ENCODE measurements around the gene FBXW12.
A peak's percentile ranks its signal among the peaks of the same experiment; 100 is the strongest.

Gene FBXW12

DNA sequence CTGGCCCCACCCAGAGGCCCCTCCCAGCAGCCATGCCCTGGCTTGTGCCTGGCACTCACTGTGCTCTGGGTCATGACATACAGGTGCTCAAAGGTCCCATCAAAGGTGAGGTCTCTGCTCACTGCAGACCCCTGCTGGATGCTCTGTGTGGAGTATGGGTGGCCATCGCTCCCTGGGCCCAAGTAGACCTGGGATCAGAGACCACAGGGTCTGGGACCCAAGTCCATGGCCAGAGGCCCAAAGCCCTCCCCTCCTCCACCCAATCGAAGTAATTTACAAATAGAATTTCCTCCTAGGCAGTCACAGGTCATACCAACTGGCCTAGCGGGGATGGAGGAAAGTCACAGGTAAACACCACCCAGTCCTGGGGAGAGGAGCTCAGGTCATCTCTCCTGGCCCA lies 50.3 kb downstream of the FBXW12 start:
- Histone ChIP-seq H3K27ac (ENCODE audit: low read depth, low read length) (no peak overlapping the region), H3K27me3 (ENCODE audit: low read length) (no peaks in the 10 kb centered on the region), H2AFZ (ENCODE audit: low read depth, low read length, severe bottlenecking) (no peak overlapping the region), H3K9me2 (replicated peaks; ENCODE audit: insufficient read depth, low read length) (no peaks in the 10 kb centered on the region), H3K9ac (ENCODE audit: low read length) (no peak overlapping the region), H3K9me3 (ENCODE audit: insufficient read depth, low read length) (no peaks in the 10 kb centered on the region), H3K36me3 (ENCODE audit: low read length) (no peaks in the 10 kb centered on the region), H3F3A (ENCODE audit: insufficient read depth) (no peaks in the 10 kb centered on the region), H4K20me1 (ENCODE audit: low read depth, low read length) (no peaks in the 10 kb centered on the region), H3K4me2 (ENCODE audit: low read depth, low read length, poor library complexity, severe bottlenecking) (no peak overlapping the region), H3K79me2 (ENCODE audit: insufficient read depth, low read length) (no peaks in the 10 kb centered on the region), H3K4me3 (ENCODE audit: insufficient read depth, low read length, poor library complexity, severe bottlenecking) (no peak overlapping the region)
- TF ChIP-seq EZH2phosphoT487 (conservative IDR thresholded peaks at IDR 0.05; ENCODE audit: low read length) = no peak
- TF ChIP-seq, protein P1, sequence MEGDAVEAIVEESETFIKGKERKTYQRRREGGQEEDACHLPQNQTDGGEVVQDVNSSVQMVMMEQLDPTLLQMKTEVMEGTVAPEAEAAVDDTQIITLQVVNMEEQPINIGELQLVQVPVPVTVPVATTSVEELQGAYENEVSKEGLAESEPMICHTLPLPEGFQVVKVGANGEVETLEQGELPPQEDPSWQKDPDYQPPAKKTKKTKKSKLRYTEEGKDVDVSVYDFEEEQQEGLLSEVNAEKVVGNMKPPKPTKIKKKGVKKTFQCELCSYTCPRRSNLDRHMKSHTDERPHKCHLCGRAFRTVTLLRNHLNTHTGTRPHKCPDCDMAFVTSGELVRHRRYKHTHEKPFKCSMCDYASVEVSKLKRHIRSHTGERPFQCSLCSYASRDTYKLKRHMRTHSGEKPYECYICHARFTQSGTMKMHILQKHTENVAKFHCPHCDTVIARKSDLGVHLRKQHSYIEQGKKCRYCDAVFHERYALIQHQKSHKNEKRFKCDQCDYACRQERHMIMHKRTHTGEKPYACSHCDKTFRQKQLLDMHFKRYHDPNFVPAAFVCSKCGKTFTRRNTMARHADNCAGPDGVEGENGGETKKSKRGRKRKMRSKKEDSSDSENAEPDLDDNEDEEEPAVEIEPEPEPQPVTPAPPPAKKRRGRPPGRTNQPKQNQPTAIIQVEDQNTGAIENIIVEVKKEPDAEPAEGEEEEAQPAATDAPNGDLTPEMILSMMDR (IDR thresholded peaks at IDR 0.05; ENCODE audit: insufficient read depth, low read length, poor library complexity, severe bottlenecking) = peak; percentile 24

DNA sequence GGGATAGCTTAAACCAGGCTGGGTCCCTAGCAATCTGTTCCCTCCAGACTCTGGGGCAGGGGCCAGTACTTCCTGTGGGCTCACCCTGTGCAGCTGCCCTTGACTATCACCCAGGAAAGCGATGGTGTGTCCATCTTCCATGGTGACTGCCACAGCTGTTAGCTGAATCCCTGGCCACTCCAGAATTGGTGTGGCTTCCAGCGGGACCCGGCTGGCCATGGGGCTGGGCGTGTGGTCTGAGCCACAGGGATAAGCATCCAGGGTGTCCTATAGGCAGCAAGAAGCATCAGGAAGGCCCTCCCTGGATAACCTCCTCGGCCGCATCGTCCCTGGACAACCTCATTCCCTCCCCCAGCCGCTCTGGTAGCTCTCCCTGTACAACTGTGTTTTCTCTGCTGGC lies 50.7 kb downstream of the FBXW12 start:
- Histone ChIP-seq H3K9ac (ENCODE audit: low read length) (no peak overlapping the region), H3K4me2 (ENCODE audit: low read depth, low read length, poor library complexity, severe bottlenecking) (no peak overlapping the region)
- no peak for TF ChIP-seq EZH2phosphoT487 (conservative IDR thresholded peaks at IDR 0.05; ENCODE audit: low read length)
- TF ChIP-seq, protein P1 (IDR thresholded peaks at IDR 0.05; ENCODE audit: insufficient read depth, low read length, poor library complexity, severe bottlenecking) = no peak

DNA sequence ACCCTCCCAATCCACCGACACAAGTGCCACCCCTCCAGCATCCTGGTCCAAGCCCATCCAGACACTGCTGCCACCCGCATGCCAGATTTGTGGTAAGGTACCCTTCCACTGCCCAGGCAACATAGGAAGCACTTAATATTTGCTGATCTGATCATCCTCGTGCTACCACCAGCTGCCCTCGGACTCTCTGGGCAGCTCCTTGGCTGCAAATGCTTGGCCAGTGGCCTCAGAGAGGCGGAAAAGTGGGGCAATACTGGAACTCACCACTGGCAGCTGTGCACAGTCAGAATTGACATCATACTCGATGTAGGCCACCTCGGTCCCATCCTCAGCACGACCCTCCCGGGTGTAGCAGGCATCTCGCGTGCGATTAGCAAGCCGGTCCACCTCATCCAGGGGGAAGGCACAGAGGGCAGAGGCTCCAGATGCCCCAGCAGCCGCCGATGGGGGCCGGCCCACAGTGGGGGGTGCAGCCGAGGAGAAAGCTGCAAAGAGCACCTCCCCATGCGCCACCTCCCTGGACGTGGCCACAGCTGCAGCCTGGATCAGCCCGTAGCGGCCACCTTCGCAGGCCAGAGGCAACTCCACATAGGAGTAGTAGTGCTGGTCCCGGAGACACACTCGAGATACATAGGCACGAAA lies 51.3 kb downstream of the FBXW12 start:
- H3K79me2 ChIP-seq (ENCODE audit: insufficient read depth, low read length) = no peaks in the 10 kb centered on the region
- H2AFZ ChIP-seq (ENCODE audit: low read depth, low read length, severe bottlenecking) = no peak overlapping the region
- no peaks in the 10 kb centered on the region for H3F3A ChIP-seq (ENCODE audit: insufficient read depth)
- no peak overlapping the region for H3K4me3 ChIP-seq (ENCODE audit: insufficient read depth, low read length, poor library complexity, severe bottlenecking)
- no peak overlapping the region for H3K4me2 ChIP-seq (ENCODE audit: low read depth, low read length, poor library complexity, severe bottlenecking)
- H3K27me3 ChIP-seq (ENCODE audit: low read length) = no peaks in the 10 kb centered on the region
- H3K9ac ChIP-seq (ENCODE audit: low read length) = no peak overlapping the region
- no peaks in the 10 kb centered on the region for H4K20me1 ChIP-seq (ENCODE audit: low read depth, low read length)
- no peaks in the 10 kb centered on the region for H3K36me3 ChIP-seq (ENCODE audit: low read length)
- no peak overlapping the region for H3K27ac ChIP-seq (ENCODE audit: low read depth, low read length)
- no peaks in the 10 kb centered on the region for H3K9me2 ChIP-seq (replicated peaks; ENCODE audit: insufficient read depth, low read length)
- TF ChIP-seq, protein P1 (IDR thresholded peaks at IDR 0.05; ENCODE audit: insufficient read depth, low read length, poor library complexity, severe bottlenecking) = no peak
- TF ChIP-seq EZH2phosphoT487 (conservative IDR thresholded peaks at IDR 0.05; ENCODE audit: low read length) = no peak
- no peaks in the 10 kb centered on the region for H3K9me3 ChIP-seq (ENCODE audit: insufficient read depth, low read length)

More for the DNA sequence above, 50.7 kb downstream of the FBXW12 start:
- Histone ChIP-seq H3K9me3 (ENCODE audit: insufficient read depth, low read length) (no peaks in the 10 kb centered on the region), H3K27ac (ENCODE audit: low read depth, low read length) (no peak overlapping the region), H3K27me3 (ENCODE audit: low read length) (no peaks in the 10 kb centered on the region), H3K4me3 (ENCODE audit: insufficient read depth, low read length, poor library complexity, severe bottlenecking) (no peak overlapping the region), H4K20me1 (ENCODE audit: low read depth, low read length) (no peaks in the 10 kb centered on the region), H3K9me2 (replicated peaks; ENCODE audit: insufficient read depth, low read length) (no peaks in the 10 kb centered on the region), H3K36me3 (ENCODE audit: low read length) (no peaks in the 10 kb centered on the region), H3K79me2 (ENCODE audit: insufficient read depth, low read length) (no peaks in the 10 kb centered on the region), H2AFZ (ENCODE audit: low read depth, low read length, severe bottlenecking) (no peak overlapping the region), H3F3A (ENCODE audit: insufficient read depth) (no peaks in the 10 kb centered on the region)

All from SU-DHL-6 (cell line).